HCT116 (cell line): ENCODE measurements around the gene PCSK6. TPM values are rescaled to one million over a fixed set of nuclear protein-coding genes. Genes with fewer than 3 reads are reported as not detected.

ENCODE experiments used
- ATAC-seq: fragments of 200-7000 bp; cut with Tn5 transposase; 2 replicates; pipeline ENCODE4 v1.9.1; 2020; ENCODE audit warnings: mild to moderate bottlenecking, moderate library complexity
- BruUV-seq: library from RNA; stranded (reverse); fragments of 400-500 nt; replicated peaks from 2 replicates; lab custom pipeline; 2021; lab: Mats Ljungman, UMichigan
- CTCF ChIA-PET: fragments of 300-600 bp; sonication (Branson Sonifier 250); formaldehyde crosslinking; loops from one replicate; lab custom pipeline; 2021; ENCODE audit warnings: antibody characterized with exemption; lab: Charles Lee
- POLR2A ChIA-PET: fragments of 300-600, 350-600 bp; sonication (Branson Sonifier 250); formaldehyde crosslinking; loops from one replicate; lab custom pipeline; 2021; ENCODE audit warnings: antibody characterized with exemption; lab: Charles Lee
- RAD21 ChIA-PET, 2 experiments: fragments of 300-600 bp; sonication (Branson Sonifier 250); formaldehyde crosslinking; loops; one replicate each; lab custom pipeline; 2023; ENCODE audit warnings: low total read pairs in 2 of 2; ENCODE audit not compliant: uncharacterized antibody in 2 of 2, unreplicated experiment in 2 of 2, low non-redundant PET in 1 of 2; lab: Charles Lee
- DNase-seq: peaks from one replicate; pipeline ENCODE4 v3.0.0-alpha.2; 2010; ENCODE audit warnings: low read depth, low spot score
- H2AFZ ChIP-seq: fragments of 200-600 bp; shearing (Covaris generic), sonication (generic); 2 replicates; pipeline ENCODE4 v1.6.1; 2017; ENCODE audit warnings: low read depth, mixed run types, mixed read lengths, antibody characterized with exemption, low read length; ENCODE audit not compliant: poor library complexity, severe bottlenecking
- H3K27ac ChIP-seq: 2 replicates; pipeline ENCODE4 v1.5.1; 2012; ENCODE audit warnings: low read depth, low read length
- H3K27me3 ChIP-seq: fragments of 200-600 bp; sonication (generic); 2 replicates; pipeline ENCODE4 v1.6.1; 2016; ENCODE audit warnings: mixed run types, low read length, mixed read lengths; ENCODE audit not compliant: insufficient read depth
- H3K36me3 ChIP-seq, 2 experiments: fragments of 200-500 bp in 1 of 2; fragments of 200-600 bp in 1 of 2; sonication (Bioruptor generic) in 1 of 2; sonication (generic) in 1 of 2; 2 replicates each; pipeline versions ENCODE4 v1.5.1 to v1.6.1; 2014 to 2016; ENCODE audit warnings: low read length in 2 of 2, inconsistent platforms in 1 of 2, mixed read lengths in 1 of 2, mixed run types in 1 of 2; ENCODE audit not compliant: insufficient read depth in 2 of 2, control insufficient read depth in 1 of 2
- H3K4me1 ChIP-seq, 2 experiments: fragments of 200-600 bp in 1 of 2; sonication (generic) in 1 of 2; 2 replicates each; pipeline versions ENCODE4 v1.5.1 to v1.6.1; 2012 to 2017; ENCODE audit warnings: low read length in 2 of 2, inconsistent platforms in 1 of 2, mild to moderate bottlenecking in 1 of 2, mixed read lengths in 1 of 2, mixed run types in 1 of 2, moderate library complexity in 1 of 2; ENCODE audit not compliant: insufficient read depth in 2 of 2, control insufficient read depth in 1 of 2
- H3K4me2 ChIP-seq: fragments of 200-600 bp; sonication (generic); 2 replicates; pipeline ENCODE4 v1.6.1; 2017; ENCODE audit warnings: mixed run types, low read length, mixed read lengths
- H3K4me3 ChIP-seq, 2 experiments: fragments of 200-600 bp in 1 of 2; sonication (generic) in 1 of 2; replicated peaks in 1 of 2; 2 replicates each; pipeline ENCODE4 v1.5.1; 2011 to 2016; ENCODE audit warnings: low read length in 2 of 2, control low read depth in 1 of 2, low read depth in 1 of 2, mild to moderate bottlenecking in 1 of 2, mixed read lengths in 1 of 2, mixed run types in 1 of 2
- H3K79me2 ChIP-seq: fragments of 200-600 bp; sonication (generic); 2 replicates; pipeline ENCODE4 v1.6.1; 2017; ENCODE audit warnings: mild to moderate bottlenecking, mixed run types, low read length, moderate library complexity, mixed read lengths; ENCODE audit not compliant: insufficient read depth
- H3K9ac ChIP-seq: fragments of 200-600 bp; sonication (generic); 2 replicates; pipeline ENCODE4 v1.6.1; 2016; ENCODE audit warnings: low read length, mixed read lengths
- H3K9me2 ChIP-seq: fragments of 200-600 bp; sonication (generic), shearing (Covaris generic); 2 replicates; pipeline ENCODE4 v1.6.1; 2017; ENCODE audit warnings: mixed run types, mild to moderate bottlenecking, moderate library complexity; ENCODE audit not compliant: insufficient read depth
- H3K9me3 ChIP-seq, 2 experiments: fragments of 200-500 bp in 1 of 2; fragments of 200-600 bp in 1 of 2; sonication (Bioruptor generic) in 1 of 2; sonication (generic) in 1 of 2; 2 replicates each; pipeline ENCODE4 v1.6.1; 2014 to 2017; ENCODE audit warnings: low read length in 2 of 2, mixed read lengths in 2 of 2, inconsistent platforms in 1 of 2, low read depth in 1 of 2, mild to moderate bottlenecking in 1 of 2, mixed run types in 1 of 2, moderate library complexity in 1 of 2; ENCODE audit not compliant: control insufficient read depth in 1 of 2, insufficient read depth in 1 of 2
- H4K20me1 ChIP-seq: fragments of 200-600 bp; sonication (generic), shearing (Covaris generic); 2 replicates; pipeline ENCODE4 v1.6.1; 2017; ENCODE audit warnings: mixed run types, mild to moderate bottlenecking, moderate library complexity; ENCODE audit not compliant: insufficient read depth
- ATF3 ChIP-seq: IDR thresholded peaks from 2 replicates; pipeline ENCODE4 v1.6.1; 2012
- POLR2A ChIP-seq: IDR thresholded peaks from 2 replicates; pipeline ENCODE4 v1.7.0; 2011; ENCODE audit warnings: borderline replicate concordance; ENCODE audit not compliant: insufficient read depth, insufficient read length; ENCODE audit errors: extremely low read depth
- SP1 ChIP-seq: IDR thresholded peaks from 2 replicates; pipeline ENCODE4 v1.6.1; 2012; ENCODE audit warnings: low read depth
- YY1 ChIP-seq: IDR thresholded peaks from 2 replicates; pipeline ENCODE4 v1.6.1; 2011; ENCODE audit warnings: low read length, low read depth, moderate library complexity, mild to moderate bottlenecking; ENCODE audit not compliant: insufficient replicate concordance; ENCODE audit errors: extremely low read depth
- ZFX ChIP-seq: fragments of 450-650 bp; IDR thresholded peaks from 2 replicates; pipeline ENCODE4 v1.6.1; 2017
- intact Hi-C: fragments of 100-400 bp; cut with micrococcal nuclease; formaldehyde crosslinking; loops from 2 replicates; pipeline ENCODE4 v1.10.0; 2022
- total RNA-seq: library from RNA; stranded (reverse); gene quantifications from one replicate; pipeline ENCODE4 v1.2.1, GENCODE V29; 2021; ENCODE audit not compliant: unreplicated experiment
- TF ChIP-seq, protein P1 (sequence below): IDR thresholded peaks from 2 replicates; pipeline ENCODE4 v1.6.1; 2012; ENCODE audit warnings: low read depth
- TF ChIP-seq, protein P2 (sequence below): IDR thresholded peaks from 2 replicates; pipeline ENCODE4 v1.6.1; 2012

Gene PCSK6
- total RNA-seq, 1 experiment from 2014 or later = 13.5 TPM

- no peak overlapping the region for H2AFZ ChIP-seq
- H3K27ac ChIP-seq = no peak overlapping the region
- POLR2A ChIA-PET = no interaction called here
These were observed 116.5 kb downstream of the PCSK6 start for GRCh38 chr15:101372960-101373525.

More at GRCh38 chr15:101372960-101373525, 116.5 kb downstream of the PCSK6 start:
- Histone ChIP-seq H3K79me2 (no peaks in the 10 kb centered on the region), H3K4me1 (no peaks in the 10 kb centered on the region), H3K9me2 (no peaks in the 10 kb centered on the region)
- RAD21 ChIA-PET = no interaction called here
- TF ChIP-seq ATF3 = no peak
- no peak for TF ChIP-seq YY1
- TF ChIP-seq, protein P1, sequence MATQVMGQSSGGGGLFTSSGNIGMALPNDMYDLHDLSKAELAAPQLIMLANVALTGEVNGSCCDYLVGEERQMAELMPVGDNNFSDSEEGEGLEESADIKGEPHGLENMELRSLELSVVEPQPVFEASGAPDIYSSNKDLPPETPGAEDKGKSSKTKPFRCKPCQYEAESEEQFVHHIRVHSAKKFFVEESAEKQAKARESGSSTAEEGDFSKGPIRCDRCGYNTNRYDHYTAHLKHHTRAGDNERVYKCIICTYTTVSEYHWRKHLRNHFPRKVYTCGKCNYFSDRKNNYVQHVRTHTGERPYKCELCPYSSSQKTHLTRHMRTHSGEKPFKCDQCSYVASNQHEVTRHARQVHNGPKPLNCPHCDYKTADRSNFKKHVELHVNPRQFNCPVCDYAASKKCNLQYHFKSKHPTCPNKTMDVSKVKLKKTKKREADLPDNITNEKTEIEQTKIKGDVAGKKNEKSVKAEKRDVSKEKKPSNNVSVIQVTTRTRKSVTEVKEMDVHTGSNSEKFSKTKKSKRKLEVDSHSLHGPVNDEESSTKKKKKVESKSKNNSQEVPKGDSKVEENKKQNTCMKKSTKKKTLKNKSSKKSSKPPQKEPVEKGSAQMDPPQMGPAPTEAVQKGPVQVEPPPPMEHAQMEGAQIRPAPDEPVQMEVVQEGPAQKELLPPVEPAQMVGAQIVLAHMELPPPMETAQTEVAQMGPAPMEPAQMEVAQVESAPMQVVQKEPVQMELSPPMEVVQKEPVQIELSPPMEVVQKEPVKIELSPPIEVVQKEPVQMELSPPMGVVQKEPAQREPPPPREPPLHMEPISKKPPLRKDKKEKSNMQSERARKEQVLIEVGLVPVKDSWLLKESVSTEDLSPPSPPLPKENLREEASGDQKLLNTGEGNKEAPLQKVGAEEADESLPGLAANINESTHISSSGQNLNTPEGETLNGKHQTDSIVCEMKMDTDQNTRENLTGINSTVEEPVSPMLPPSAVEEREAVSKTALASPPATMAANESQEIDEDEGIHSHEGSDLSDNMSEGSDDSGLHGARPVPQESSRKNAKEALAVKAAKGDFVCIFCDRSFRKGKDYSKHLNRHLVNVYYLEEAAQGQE = no peak
- TF ChIP-seq SP1 = no peak
- TF ChIP-seq, protein P2, sequence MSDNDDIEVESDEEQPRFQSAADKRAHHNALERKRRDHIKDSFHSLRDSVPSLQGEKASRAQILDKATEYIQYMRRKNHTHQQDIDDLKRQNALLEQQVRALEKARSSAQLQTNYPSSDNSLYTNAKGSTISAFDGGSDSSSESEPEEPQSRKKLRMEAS = no peak
- no peak for TF ChIP-seq POLR2A
- TF ChIP-seq ZFX = no peak
- TF ChIP-seq, all 23 proteins: peak for 0
- DNase-seq (no peak), ATAC-seq (no peak)
- Histone ChIP-seq H3K9me3 (no peaks in the 10 kb centered on the region), H3K36me3 (no peaks in the 10 kb centered on the region), H4K20me1 (no peaks in the 10 kb centered on the region), H3K27me3 (no peaks in the 10 kb centered on the region), H3K9ac (no peak overlapping the region), H3K4me2 (no peak overlapping the region), H3K4me3 (no peak overlapping the region)
- CTCF ChIA-PET = no interaction called here
- intact Hi-C loops = no loop called here
- no TSS peak for BruUV-seq
